GM18498 (cell line): Measurements from ENCODE around the gene TNFRSF1A.

Experiments
- ATAC-seq: cut with Tn5 transposase; IDR thresholded peaks from one replicate; pipeline ENCODE4 v1.9.1; 2021; ENCODE audit warnings: mild to moderate bottlenecking, moderate library complexity; ENCODE audit not compliant: unreplicated experiment

The TNFRSF1A gene

GRCh38 chr12:6324936-6325750 is 16.7 kb downstream of the TNFRSF1A start:
- no peak for ATAC-seq

- no peak for ATAC-seq
These were observed 17.7 kb downstream of the TNFRSF1A start for GRCh38 chr12:6323995-6324711.

- ATAC-seq = peak; percentile 82
These were observed 18.4 kb downstream of the TNFRSF1A start for GRCh38 chr12:6323340-6323994.

- peak; percentile 38 for ATAC-seq
These were observed 18.9 kb downstream of the TNFRSF1A start for GRCh38 chr12:6322969-6323339.

GRCh38 chr12:6322352-6322751 is 19.5 kb downstream of the TNFRSF1A start:
- no peak for ATAC-seq

- ATAC-seq = no peak
These were observed 20.0 kb downstream of the TNFRSF1A start for GRCh38 chr12:6321905-6322304.

- no peak for ATAC-seq
These were observed 22.4 kb downstream of the TNFRSF1A start for GRCh38 chr12:6319446-6319845.

GRCh38 chr12:6318440-6318879 is 23.4 kb downstream of the TNFRSF1A start:
- no peak for ATAC-seq

- no peak for ATAC-seq
These were observed 24.0 kb downstream of the TNFRSF1A start for GRCh38 chr12:6317693-6318439.

- no peak for ATAC-seq
These were observed 24.8 kb downstream of the TNFRSF1A start for GRCh38 chr12:6316921-6317692.

- ATAC-seq = no peak
These were observed 25.9 kb downstream of the TNFRSF1A start for GRCh38 chr12:6315704-6316597.

- ATAC-seq = no peak
These were observed 26.7 kb downstream of the TNFRSF1A start for GRCh38 chr12:6315184-6315583.

GRCh38 chr12:6314776-6315175 is 27.1 kb downstream of the TNFRSF1A start:
- no peak for ATAC-seq

- peak; percentile 19 for ATAC-seq
These were observed 28.4 kb downstream of the TNFRSF1A start for GRCh38 chr12:6313326-6313940.

- peak; percentile 60 for ATAC-seq
These were observed 29.1 kb downstream of the TNFRSF1A start for GRCh38 chr12:6312529-6313325.

- ATAC-seq = no peak
These were observed 29.9 kb downstream of the TNFRSF1A start for GRCh38 chr12:6311822-6312528.
